ENCODE data around the gene RBPMS2.

Gene RBPMS2

GRCh38 chr15:64696481-64696880, 78.9 kb downstream of the RBPMS2 start:
- no peak for DNase-seq (ENCODE audit: low read depth)
- TF ChIP-seq CTCF (conservative IDR thresholded peaks at IDR 0.05; ENCODE audit: low read depth, low read length): no peak
- H3K4me3 ChIP-seq (ENCODE audit: low read length): no peak overlapping the region

- no peak for TF ChIP-seq CTCF (conservative IDR thresholded peaks at IDR 0.05; ENCODE audit: low read depth, low read length)
- no peak for DNase-seq (ENCODE audit: low read depth)
- H3K4me3 ChIP-seq (ENCODE audit: low read length): no peak overlapping the region
These were observed 79.8 kb downstream of the RBPMS2 start for GRCh38 chr15:64695561-64695992.

- DNase-seq (ENCODE audit: low read depth): no peak
These were observed 80.6 kb downstream of the RBPMS2 start for GRCh38 chr15:64694816-64695215.

GRCh38 chr15:64693134-64693533, 82.3 kb downstream of the RBPMS2 start:
- no peak overlapping the region for H3K4me3 ChIP-seq (ENCODE audit: low read length)
- TF ChIP-seq CTCF (conservative IDR thresholded peaks at IDR 0.05; ENCODE audit: low read depth, low read length): no peak
- DNase-seq (ENCODE audit: low read depth): no peak

More at GRCh38 chr15:64694816-64695215, 80.6 kb downstream of the RBPMS2 start:
- TF ChIP-seq CTCF (conservative IDR thresholded peaks at IDR 0.05; ENCODE audit: low read depth, low read length): no peak
- no peak overlapping the region for H3K4me3 ChIP-seq (ENCODE audit: low read length)

- no peak overlapping the region for H3K4me3 ChIP-seq (ENCODE audit: low read length)
- no peak for DNase-seq (ENCODE audit: low read depth)
- TF ChIP-seq CTCF (conservative IDR thresholded peaks at IDR 0.05; ENCODE audit: low read depth, low read length): no peak
These were observed 83.4 kb downstream of the RBPMS2 start for GRCh38 chr15:64691896-64692565.

- TF ChIP-seq CTCF (conservative IDR thresholded peaks at IDR 0.05; ENCODE audit: low read depth, low read length): peak; percentile 8
- no peak for DNase-seq (ENCODE audit: low read depth)
- no peak overlapping the region for H3K4me3 ChIP-seq (ENCODE audit: low read length)
These were observed 84.7 kb downstream of the RBPMS2 start for GRCh38 chr15:64690578-64691296.

GRCh38 chr15:64690008-64690407, 85.4 kb downstream of the RBPMS2 start:
- H3K4me3 ChIP-seq (ENCODE audit: low read length): no peak overlapping the region
- no peak for TF ChIP-seq CTCF (conservative IDR thresholded peaks at IDR 0.05; ENCODE audit: low read depth, low read length)
- DNase-seq (ENCODE audit: low read depth): no peak
